Kidney epithelial cell (primary cell): ENCODE data around the gene RNF150. TPM values are rescaled to one million over a fixed set of nuclear protein-coding genes. Genes with fewer than 3 reads are reported as not detected.

Source experiments
- DNase-seq: peaks from one replicate; pipeline ENCODE4 v3.0.0-alpha.2; 2010; ENCODE audit warnings: low read depth
- H3K27me3 ChIP-seq: 2 replicates; pipeline ENCODE4 v1.6.0; 2011; ENCODE audit warnings: low read length; ENCODE audit not compliant: control insufficient read depth, insufficient read depth
- H3K36me3 ChIP-seq: 2 replicates; pipeline ENCODE4 v1.5.1; 2011; ENCODE audit warnings: low read length; ENCODE audit not compliant: control insufficient read depth, insufficient read depth
- H3K4me3 ChIP-seq: 2 replicates; pipeline ENCODE4 v1.5.1; 2011; ENCODE audit warnings: low read depth, mild to moderate bottlenecking, control low read depth, low read length
- total RNA-seq: library from RNA; depleted of rRNA; stranded (reverse); fragments of >200 nt; gene quantifications from 2 replicates; pipeline ENCODE4 v1.2.3, GENCODE V29; 2015
- TF ChIP-seq, protein P1 (sequence below): IDR thresholded peaks from 2 replicates; pipeline ENCODE4 v1.5.1; 2011; ENCODE audit warnings: mild to moderate bottlenecking, moderate library complexity, low read length, control low read depth, inconsistent platforms; ENCODE audit not compliant: insufficient read depth, poor library complexity, severe bottlenecking

RNF150 gene
- total RNA-seq, 1 donor from 2014 or later: 5.4 TPM

DNA sequence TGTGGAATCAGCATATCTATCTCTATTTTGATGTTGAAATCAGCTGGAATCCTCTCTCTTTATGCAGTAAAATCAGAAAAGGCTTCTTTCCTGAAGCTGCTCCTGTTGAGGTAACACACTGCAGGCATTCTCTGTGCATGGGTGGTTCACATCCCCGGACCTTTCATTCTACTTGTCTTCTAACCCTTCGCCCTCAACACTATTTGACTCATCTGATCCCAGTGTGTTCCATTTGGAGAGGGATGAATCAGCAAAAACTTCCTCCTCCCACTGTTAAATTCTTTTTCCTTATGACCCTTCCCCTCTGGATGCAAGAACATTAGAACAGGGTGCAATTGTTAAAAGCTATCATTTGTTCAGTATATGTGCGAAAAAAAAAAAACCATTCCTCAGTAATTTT lies 67.4 kb downstream of the RNF150 start:
- Histone ChIP-seq H3K4me3 (no peak overlapping the region), H3K27me3 (no peaks in the 10 kb centered on the region), H3K36me3 (no peaks in the 10 kb centered on the region)
- TF ChIP-seq, protein P1, sequence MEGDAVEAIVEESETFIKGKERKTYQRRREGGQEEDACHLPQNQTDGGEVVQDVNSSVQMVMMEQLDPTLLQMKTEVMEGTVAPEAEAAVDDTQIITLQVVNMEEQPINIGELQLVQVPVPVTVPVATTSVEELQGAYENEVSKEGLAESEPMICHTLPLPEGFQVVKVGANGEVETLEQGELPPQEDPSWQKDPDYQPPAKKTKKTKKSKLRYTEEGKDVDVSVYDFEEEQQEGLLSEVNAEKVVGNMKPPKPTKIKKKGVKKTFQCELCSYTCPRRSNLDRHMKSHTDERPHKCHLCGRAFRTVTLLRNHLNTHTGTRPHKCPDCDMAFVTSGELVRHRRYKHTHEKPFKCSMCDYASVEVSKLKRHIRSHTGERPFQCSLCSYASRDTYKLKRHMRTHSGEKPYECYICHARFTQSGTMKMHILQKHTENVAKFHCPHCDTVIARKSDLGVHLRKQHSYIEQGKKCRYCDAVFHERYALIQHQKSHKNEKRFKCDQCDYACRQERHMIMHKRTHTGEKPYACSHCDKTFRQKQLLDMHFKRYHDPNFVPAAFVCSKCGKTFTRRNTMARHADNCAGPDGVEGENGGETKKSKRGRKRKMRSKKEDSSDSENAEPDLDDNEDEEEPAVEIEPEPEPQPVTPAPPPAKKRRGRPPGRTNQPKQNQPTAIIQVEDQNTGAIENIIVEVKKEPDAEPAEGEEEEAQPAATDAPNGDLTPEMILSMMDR: no peak
- no peak for DNase-seq

DNA sequence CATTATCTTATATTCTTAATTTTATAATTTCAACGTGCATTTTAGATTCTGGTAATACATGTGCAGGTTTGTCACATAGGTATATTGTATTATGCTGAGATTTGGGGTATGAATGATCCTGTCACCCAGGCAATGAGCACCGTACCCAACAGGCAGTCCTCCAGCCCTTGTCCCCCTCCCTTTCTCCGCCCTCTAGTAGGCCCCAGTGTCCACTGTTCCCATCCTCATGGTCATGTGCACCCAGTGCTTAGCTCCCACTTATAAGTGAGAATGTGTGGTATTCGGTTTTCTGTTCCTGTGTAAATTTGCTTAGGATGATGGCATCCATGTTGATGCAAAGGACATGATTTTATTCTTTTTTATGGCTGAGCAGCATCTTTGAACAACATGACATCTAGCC lies 70.6 kb downstream of the RNF150 start:
- TF ChIP-seq, protein P1: no peak
- no peaks in the 10 kb centered on the region for H3K27me3 ChIP-seq
- DNase-seq: no peak
- no peak overlapping the region for H3K4me3 ChIP-seq
- H3K36me3 ChIP-seq: no peaks in the 10 kb centered on the region

DNA sequence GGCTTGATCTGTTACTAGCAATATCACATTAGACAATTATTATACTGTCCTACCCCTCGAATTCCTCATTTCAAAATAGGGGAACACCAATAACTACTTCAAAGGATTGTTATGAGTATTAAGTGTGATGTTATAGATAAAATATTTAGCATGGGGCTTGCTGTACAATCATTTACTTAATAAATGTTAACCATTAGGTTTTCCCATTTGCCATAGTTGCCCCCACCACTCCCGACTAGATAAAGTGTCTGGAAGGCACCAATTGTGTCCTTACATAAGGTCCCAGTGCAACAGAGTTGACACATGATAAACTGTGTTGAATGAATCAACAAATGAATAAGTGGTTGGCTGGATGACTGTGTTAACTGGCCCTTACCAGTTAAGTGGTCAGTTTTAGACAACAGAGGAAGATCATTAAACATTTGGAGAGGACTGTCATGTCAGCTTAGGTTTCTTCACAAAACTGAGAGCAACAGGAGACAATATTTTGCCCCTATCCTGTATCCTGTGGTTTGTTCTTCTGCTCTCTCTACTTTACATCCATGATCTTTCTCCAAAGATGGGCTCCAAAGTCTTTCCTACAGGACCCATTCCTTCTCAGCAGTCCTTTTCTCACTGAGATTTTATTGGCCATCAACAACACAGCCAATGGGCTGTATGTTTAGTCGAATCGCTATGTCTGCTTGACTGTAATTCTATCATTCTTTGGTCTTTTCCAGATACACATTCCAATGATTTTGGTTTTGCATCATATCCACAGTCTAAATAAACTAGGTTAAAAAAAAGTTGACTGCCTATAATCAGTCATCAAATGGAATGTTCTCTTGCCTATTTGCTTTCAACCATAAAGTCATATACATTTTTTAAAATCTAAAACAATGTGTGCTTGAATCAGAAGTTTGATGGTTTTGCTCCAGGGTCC lies 74.4 kb downstream of the RNF150 start:
- TF ChIP-seq, protein P1: no peak
- H3K36me3 ChIP-seq: no peaks in the 10 kb centered on the region
- H3K27me3 ChIP-seq: no peaks in the 10 kb centered on the region
- no peak for DNase-seq
- H3K4me3 ChIP-seq: no peak overlapping the region

DNA sequence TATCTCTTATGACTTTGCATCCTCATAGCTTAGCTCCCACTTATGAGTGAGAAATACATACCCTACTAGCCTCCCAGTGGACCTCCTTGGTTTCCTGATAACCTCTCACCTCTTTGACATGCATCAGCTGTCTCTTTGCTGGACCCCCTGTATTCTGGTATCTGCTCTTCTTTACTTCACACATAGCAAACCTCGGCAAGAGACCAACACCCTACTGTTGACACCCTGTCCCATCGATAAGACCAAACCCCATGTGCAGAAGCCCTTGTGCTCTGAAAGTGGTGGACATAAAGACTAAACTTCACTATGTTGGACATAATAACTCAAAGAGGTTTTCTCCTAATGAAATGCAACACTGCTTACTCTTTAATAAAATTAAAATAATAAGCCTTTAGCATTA lies 75.7 kb downstream of the RNF150 start:
- Histone ChIP-seq H3K36me3 (no peaks in the 10 kb centered on the region), H3K4me3 (no peak overlapping the region), H3K27me3 (no peaks in the 10 kb centered on the region)
- no peak for DNase-seq
- TF ChIP-seq, protein P1: no peak

DNA sequence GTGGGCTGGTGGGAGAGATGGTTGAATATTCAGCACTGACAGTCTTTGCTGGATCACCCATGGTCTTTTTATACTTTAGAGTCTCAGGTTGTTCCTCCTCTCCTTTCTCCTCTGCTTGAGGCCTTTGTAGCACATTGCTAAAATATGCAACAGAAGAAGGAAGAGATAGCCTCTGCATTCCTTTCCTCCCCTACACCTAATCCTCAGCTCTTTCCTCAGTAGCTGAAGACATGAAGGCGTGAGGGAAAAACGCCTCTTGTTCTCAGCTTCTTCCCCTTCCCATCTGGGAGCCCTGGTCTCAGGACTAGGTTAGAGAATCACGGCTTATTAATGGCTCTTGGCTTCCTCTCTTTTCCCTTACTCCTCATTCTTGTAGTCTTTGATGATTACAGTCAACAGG lies 76.8 kb downstream of the RNF150 start:
- TF ChIP-seq, protein P1: no peak
- Histone ChIP-seq H3K36me3 (no peaks in the 10 kb centered on the region), H3K4me3 (no peak overlapping the region), H3K27me3 (no peaks in the 10 kb centered on the region)
- DNase-seq: no peak
